Activated CD4-positive, alpha-beta T cell treated with anti-CD3 and anti-CD28 coated beads, Interleukin-2, amount 10 ng/mL, durations not matched to agents 24 days and 14 days (primary cell): ENCODE results near the gene CEP131. TPM values are rescaled to one million over a fixed set of nuclear protein-coding genes. Genes with fewer than 3 reads are reported as not detected.
"Not testable (repeated sequence)": the region's sequence is repeated elsewhere in the genome, so short reads cannot be mapped to it uniquely, and the experiment has no call there.

Source experiments
- DNase-seq: peaks from one replicate; pipeline ENCODE4 v3.0.0; 2022
- H3K27ac Mint-ChIP-seq: one replicate; pipeline ENCODE4 v1.8.0; 2022; ENCODE audit warnings: mild to moderate bottlenecking, mixed read lengths
- H3K27me3 Mint-ChIP-seq: one replicate; pipeline ENCODE4 v1.8.0; 2022; ENCODE audit warnings: mixed read lengths
- H3K36me3 Mint-ChIP-seq: one replicate; pipeline ENCODE4 v1.8.0; 2022; ENCODE audit warnings: low read depth, mild to moderate bottlenecking, mixed read lengths
- H3K4me1 Mint-ChIP-seq: one replicate; pipeline ENCODE4 v1.8.0; 2021; ENCODE audit warnings: mixed read lengths
- H3K4me3 Mint-ChIP-seq: one replicate; pipeline ENCODE4 v1.8.0; 2022; ENCODE audit warnings: mild to moderate bottlenecking, moderate library complexity, mixed read lengths
- H3K9me3 Mint-ChIP-seq: one replicate; pipeline ENCODE4 v1.8.0; 2021; ENCODE audit warnings: mixed read lengths
- intact Hi-C: fragments of 100-400 bp; cut with micrococcal nuclease; formaldehyde crosslinking; loops from one replicate; pipeline ENCODE4 v1.15.1; 2023
- total RNA-seq: library from RNA; stranded (reverse); gene quantifications from 2 replicates; pipeline ENCODE4 v1.2.3, GENCODE V29; 2022

CEP131 gene
- total RNA-seq, 1 donor from 2014 or later: 18.0 TPM

GRCh38 chr17:81231766-81232581, 9.2 kb upstream of the CEP131 start:
- H3K4me3 Mint-ChIP-seq: no peak overlapping the region
- no peak overlapping the region for H3K27ac Mint-ChIP-seq
- peaks cover 22% of the 10 kb centered on the region for H3K36me3 Mint-ChIP-seq
- no peaks in the 10 kb centered on the region for H3K9me3 Mint-ChIP-seq
- intact Hi-C loops: no loop called here
- H3K27me3 Mint-ChIP-seq: no peaks in the 10 kb centered on the region
- no peak for DNase-seq
- H3K4me1 Mint-ChIP-seq: peaks cover 7% of the 10 kb centered on the region

GRCh38 chr17:81231121-81231645, 8.4 kb upstream of the CEP131 start:
- intact Hi-C loops: no loop called here
- H3K36me3 Mint-ChIP-seq: peaks cover 24% of the 10 kb centered on the region
- no peaks in the 10 kb centered on the region for H3K9me3 Mint-ChIP-seq
- peaks cover 7% of the 10 kb centered on the region for H3K4me1 Mint-ChIP-seq
- no peaks in the 10 kb centered on the region for H3K27me3 Mint-ChIP-seq
- H3K4me3 Mint-ChIP-seq: no peak overlapping the region
- DNase-seq: no peak
- H3K27ac Mint-ChIP-seq: no peak overlapping the region

- Mint-ChIP-seq H3K36me3 (peaks cover 22% of the 10 kb centered on the region), H3K27me3 (no peaks in the 10 kb centered on the region), H3K27ac (no peak overlapping the region), H3K4me3 (no peak overlapping the region), H3K9me3 (no peaks in the 10 kb centered on the region), H3K4me1 (peaks cover 7% of the 10 kb centered on the region)
- intact Hi-C loops: no loop called here
- DNase-seq: no peak
Measured at GRCh38 chr17:81230043-81230820, 7.5 kb upstream of the CEP131 start.

- no peak overlapping the region for H3K27ac Mint-ChIP-seq
Measured at GRCh38 chr17:81229666-81229920, 6.8 kb upstream of the CEP131 start.

GRCh38 chr17:81228834-81229665, 6.3 kb upstream of the CEP131 start:
- Mint-ChIP-seq H3K27me3 (no peaks in the 10 kb centered on the region), H3K36me3 (peaks cover 18% of the 10 kb centered on the region), H3K4me1 (peaks cover 5% of the 10 kb centered on the region), H3K4me3 (no peak overlapping the region), H3K9me3 (no peaks in the 10 kb centered on the region), H3K27ac (no peak overlapping the region)
- intact Hi-C loops: no loop called here
- no peak for DNase-seq

More at GRCh38 chr17:81229666-81229920, 6.8 kb upstream of the CEP131 start:
- peaks cover 5% of the 10 kb centered on the region for H3K4me1 Mint-ChIP-seq
- DNase-seq: no peak
- no peaks in the 10 kb centered on the region for H3K9me3 Mint-ChIP-seq
- no peak overlapping the region for H3K4me3 Mint-ChIP-seq
- H3K36me3 Mint-ChIP-seq: peaks cover 18% of the 10 kb centered on the region
- intact Hi-C loops: no loop called here
- no peaks in the 10 kb centered on the region for H3K27me3 Mint-ChIP-seq

- Mint-ChIP-seq H3K9me3 (no peaks in the 10 kb centered on the region), H3K4me3 (no peak overlapping the region), H3K27me3 (peaks cover 2% of the 10 kb centered on the region), H3K4me1 (peaks cover 10% of the 10 kb centered on the region), H3K27ac (no peak overlapping the region), H3K36me3 (peaks cover 18% of the 10 kb centered on the region)
- intact Hi-C loops: no loop called here
- no peak for DNase-seq
Measured at GRCh38 chr17:81228420-81228819, 5.7 kb upstream of the CEP131 start.

GRCh38 chr17:81227630-81228029, 4.9 kb upstream of the CEP131 start:
- Mint-ChIP-seq H3K36me3 (peaks cover 18% of the 10 kb centered on the region), H3K4me1 (peaks cover 11% of the 10 kb centered on the region)
- H3K27me3 Mint-ChIP-seq, H3K27ac Mint-ChIP-seq, DNase-seq, intact Hi-C loops, H3K9me3 Mint-ChIP-seq, H3K4me3 Mint-ChIP-seq: not testable (repeated sequence)

GRCh38 chr17:81223762-81224130, 981 bp upstream of the CEP131 start:
- intact Hi-C loops: loop anchor here (1.0 kb wide), 3 partner anchors 16 to 104 kb away; partner anchors contain the start of genes NDUFAF8, SLC38A10 and TEPSIN

GRCh38 chr17:81222620-81222905, 202 bp downstream of the CEP131 start:
- DNase-seq: no peak
- H3K36me3 Mint-ChIP-seq: peaks cover 3% of the 10 kb centered on the region
- no peak overlapping the region for H3K27ac Mint-ChIP-seq
- H3K27me3 Mint-ChIP-seq: peaks cover 2% of the 10 kb centered on the region
- peaks cover 12% of the 10 kb centered on the region for H3K4me1 Mint-ChIP-seq
- intact Hi-C loops: no loop called here
- H3K9me3 Mint-ChIP-seq: no peaks in the 10 kb centered on the region
- H3K4me3 Mint-ChIP-seq: peak overlapping the region; percentile 85

More at GRCh38 chr17:81223762-81224130, 981 bp upstream of the CEP131 start:
- Mint-ChIP-seq H3K27ac (peak overlapping the region; percentile 92), H3K27me3 (peaks cover 2% of the 10 kb centered on the region), H3K4me1 (peaks cover 16% of the 10 kb centered on the region), H3K9me3 (no peaks in the 10 kb centered on the region), H3K4me3 (peak overlapping the region; percentile 85), H3K36me3 (peaks cover 6% of the 10 kb centered on the region)
- DNase-seq: no peak

- intact Hi-C loops: no loop called here
- Mint-ChIP-seq H3K27me3 (peaks cover 2% of the 10 kb centered on the region), H3K36me3 (peaks cover 2% of the 10 kb centered on the region), H3K4me3 (peak overlapping the region; percentile 85), H3K9me3 (no peaks in the 10 kb centered on the region), H3K27ac (no peak overlapping the region), H3K4me1 (peaks cover 11% of the 10 kb centered on the region)
- no peak for DNase-seq
Measured at GRCh38 chr17:81221842-81222619, 734 bp downstream of the CEP131 start.

- peaks cover 2% of the 10 kb centered on the region for H3K36me3 Mint-ChIP-seq
Measured at GRCh38 chr17:81221371-81221841, 1.4 kb downstream of the CEP131 start.

GRCh38 chr17:81219476-81220180, 3.1 kb downstream of the CEP131 start:
- intact Hi-C loops: no loop called here
- Mint-ChIP-seq H3K9me3 (no peaks in the 10 kb centered on the region), H3K27ac (no peak overlapping the region), H3K4me3 (no peak overlapping the region), H3K4me1 (peaks cover 11% of the 10 kb centered on the region), H3K27me3 (peaks cover 2% of the 10 kb centered on the region), H3K36me3 (no peaks in the 10 kb centered on the region)
- DNase-seq: no peak

More at GRCh38 chr17:81221371-81221841, 1.4 kb downstream of the CEP131 start:
- no peak for DNase-seq
- H3K4me3 Mint-ChIP-seq: peak overlapping the region; percentile 85
- peaks cover 11% of the 10 kb centered on the region for H3K4me1 Mint-ChIP-seq
- intact Hi-C loops: no loop called here
- peaks cover 2% of the 10 kb centered on the region for H3K27me3 Mint-ChIP-seq
- H3K9me3 Mint-ChIP-seq: no peaks in the 10 kb centered on the region
- no peak overlapping the region for H3K27ac Mint-ChIP-seq
